Upper lobe of left lung (tissue), 4 donors: ENCODE results near the gene ZPLD1.

Source experiments
- CTCF ChIP-seq, 6 experiments: fragments of 450-650 bp in 4 of 6; fragments of 200-600 bp in 2 of 6; sonication (generic) in 2 of 6; IDR thresholded peaks; one replicate each; pipeline ENCODE4 v1.5.1; 2016 to 2019; ENCODE audit warnings: antibody characterized with exemption in 6 of 6
- POLR2A ChIP-seq, 4 donors: fragments of 450-650 bp; IDR thresholded peaks; one replicate each; pipeline ENCODE4 v1.5.1; 2016 to 2017; ENCODE audit warnings: antibody characterized with exemption in 4 of 4, mild to moderate bottlenecking in 2 of 4
- POLR2AphosphoS5 ChIP-seq, 2 donors: sonication (generic); formaldehyde crosslinking; IDR thresholded peaks; one replicate each; pipeline ENCODE4 v1.5.1; 2017; ENCODE audit warnings: antibody characterized with exemption in 2 of 2

DNA sequence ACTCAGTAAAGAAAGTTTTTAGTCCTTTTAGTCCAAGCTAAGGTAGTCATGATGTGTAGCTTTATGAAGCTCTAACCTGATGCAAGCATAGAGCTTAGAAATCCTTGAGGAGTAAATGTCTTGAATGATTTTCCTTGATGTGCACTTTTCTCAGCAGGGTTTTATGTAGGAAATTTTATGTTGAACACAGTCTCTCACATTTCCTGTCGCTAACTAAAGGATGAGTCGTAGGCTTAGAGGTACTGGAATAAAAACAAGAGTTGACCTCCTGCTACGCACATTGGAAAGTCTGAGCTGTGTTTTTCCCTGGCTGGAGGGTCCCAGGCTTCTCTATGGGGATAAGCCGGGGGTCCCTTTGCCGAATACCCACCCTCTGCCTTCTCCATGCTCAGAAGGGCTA is 34.7 kb upstream of the ZPLD1 start:
- TF ChIP-seq CTCF (IDR thresholded peaks at IDR 0.05) (no peak), POLR2A (IDR thresholded peaks at IDR 0.05) (no peak), POLR2AphosphoS5 (IDR thresholded peaks at IDR 0.05) (no peak)
